ENCODE measurements around the gene MSMO1. TPM values are rescaled to one million over a fixed set of nuclear protein-coding genes. Genes with fewer than 3 reads are reported as not detected.
"Not testable (repeated sequence)": the region's sequence is repeated elsewhere in the genome, so short reads cannot be mapped to it uniquely, and the experiment has no call there.

Gene MSMO1
- total RNA-seq = 43.5 TPM

- TF ChIP-seq POLR2A (IDR thresholded peaks at IDR 0.05) (peak; percentile 29 to 35), CTCF (IDR thresholded peaks at IDR 0.05) (no peak), POLR2AphosphoS5 (IDR thresholded peaks at IDR 0.05; ENCODE audit: insufficient read depth in 1 of 2, low read depth in 1 of 2) (peak; percentile 92 to 95)
- Histone ChIP-seq H3K36me3 (no peaks in the 10 kb centered on the region), H3K27ac (peak within 1 kb of the TSS; percentile 91), H3K4me1 (peaks cover 45% of the 10 kb centered on the region), H3K27me3 (no peaks in the 10 kb centered on the region), H3K4me3 (peak within 1 kb of the TSS; percentile 75 to 89), H3K9me3 (no peaks in the 10 kb centered on the region)
- intact Hi-C loops (cut with DNase I) = loop anchor here (10.0 kb wide), 2 partner anchors 123 to 203 kb away; partner anchors contain the start of gene KLHL2
- peak; percentile 98 to 100 for DNase-seq (ENCODE audit: extremely low spot score in 2 of 2)
Observed at GRCh38 chr4:165327211-165328100, at the start of gene MSMO1. TSS of gene MSMO1 (plus strand) at chr4:165327669. CDS start at chr4:165333371, 5,702 bp downstream.

GRCh38 chr4:165279531-165279930 lies 47.9 kb upstream of the MSMO1 start:
- H3K4me3 ChIP-seq; H3K27ac ChIP-seq; H3K9me3 ChIP-seq; H3K27me3 ChIP-seq; intact Hi-C loops (cut with DNase I); DNase-seq (ENCODE audit: extremely low spot score in 2 of 2); H3K36me3 ChIP-seq; H3K4me1 ChIP-seq: not testable (repeated sequence)

- DNase-seq (ENCODE audit: extremely low spot score in 2 of 2); H3K27me3 ChIP-seq; H3K9me3 ChIP-seq; intact Hi-C loops (cut with DNase I); H3K4me3 ChIP-seq; H3K36me3 ChIP-seq; H3K4me1 ChIP-seq; H3K27ac ChIP-seq: not testable (repeated sequence)
Observed at GRCh38 chr4:165284697-165285096, 42.8 kb upstream of the MSMO1 start.

GRCh38 chr4:165286619-165287340 lies 40.7 kb upstream of the MSMO1 start:
- H3K4me3 ChIP-seq; H3K27ac ChIP-seq; intact Hi-C loops (cut with DNase I); DNase-seq (ENCODE audit: extremely low spot score in 2 of 2); H3K9me3 ChIP-seq; H3K27me3 ChIP-seq; H3K36me3 ChIP-seq; H3K4me1 ChIP-seq: not testable (repeated sequence)

GRCh38 chr4:165288226-165288625 lies 39.2 kb upstream of the MSMO1 start:
- intact Hi-C loops (cut with DNase I) = no loop called here
- DNase-seq (ENCODE audit: extremely low spot score in 2 of 2) = no peak
- Histone ChIP-seq H3K4me1 (peaks cover 5% of the 10 kb centered on the region), H3K9me3 (no peaks in the 10 kb centered on the region), H3K27me3 (no peaks in the 10 kb centered on the region), H3K36me3 (no peaks in the 10 kb centered on the region), H3K4me3 (no peak overlapping the region), H3K27ac (no peak overlapping the region)
- TF ChIP-seq CTCF (IDR thresholded peaks at IDR 0.05) = no peak
- no peak for TF ChIP-seq POLR2A (IDR thresholded peaks at IDR 0.05)
- TF ChIP-seq POLR2AphosphoS5 (IDR thresholded peaks at IDR 0.05; ENCODE audit: insufficient read depth in 1 of 2, low read depth in 1 of 2) = no peak

- Histone ChIP-seq H3K36me3 (no peaks in the 10 kb centered on the region), H3K27me3 (no peaks in the 10 kb centered on the region), H3K4me3 (no peak overlapping the region), H3K4me1 (peaks cover 5% of the 10 kb centered on the region), H3K27ac (no peak overlapping the region), H3K9me3 (no peaks in the 10 kb centered on the region)
- no peak for DNase-seq (ENCODE audit: extremely low spot score in 2 of 2)
- intact Hi-C loops (cut with DNase I) = no loop called here
- TF ChIP-seq POLR2AphosphoS5 (IDR thresholded peaks at IDR 0.05; ENCODE audit: insufficient read depth in 1 of 2, low read depth in 1 of 2) (no peak), CTCF (IDR thresholded peaks at IDR 0.05) (no peak), POLR2A (IDR thresholded peaks at IDR 0.05) (no peak)
Observed at GRCh38 chr4:165288639-165289422, 38.6 kb upstream of the MSMO1 start.

Data from vagina (tissue), 2 donors.